DND-41 (cell line): ENCODE results near the gene ZNHIT6.

ENCODE experiments used
- CTCF ChIP-seq: IDR thresholded peaks from 2 replicates; pipeline ENCODE4 v1.5.1; 2012; ENCODE audit warnings: borderline replicate concordance, low read length, moderate library complexity, mild to moderate bottlenecking; ENCODE audit not compliant: poor library complexity, severe bottlenecking; ENCODE audit errors: extremely low read depth
- EZH2 ChIP-seq: IDR thresholded peaks from 3 replicates; pipeline ENCODE4 v1.6.1; 2012; ENCODE audit warnings: borderline replicate concordance, low read depth, mild to moderate bottlenecking, moderate library complexity, low read length, inconsistent platforms; ENCODE audit not compliant: severe bottlenecking

GRCh38 chr1:85663382-85663781, 44.9 kb downstream of the ZNHIT6 start:
- TF ChIP-seq CTCF = no peak
- no peak for TF ChIP-seq EZH2
